ENCODE measurements around the gene TTC7B.

The TTC7B gene

DNA sequence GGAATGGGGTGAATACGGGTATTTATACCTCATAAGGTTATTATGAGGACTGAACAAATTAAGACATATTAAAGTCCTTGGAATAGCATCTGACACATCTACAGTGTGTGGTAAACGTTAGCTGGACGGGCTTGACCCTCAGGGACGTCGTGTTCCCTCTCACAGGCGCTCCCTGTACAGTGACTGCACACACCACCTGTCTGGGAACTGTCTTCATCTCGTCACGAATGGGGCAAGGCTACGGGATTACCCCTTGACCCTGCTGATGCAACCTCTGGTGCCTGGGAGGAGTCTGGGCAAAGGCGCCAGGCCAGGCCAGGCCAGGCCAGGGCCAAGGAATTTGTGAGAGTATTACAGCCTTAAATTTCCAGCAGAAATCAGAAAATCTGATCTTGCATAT lies 228.3 kb downstream of the TTC7B start:
- TF ChIP-seq CTCF (IDR thresholded peaks at IDR 0.05; ENCODE audit: insufficient read depth, low read depth, low read length, missing control alignments) = no peak
- DNase-seq (ENCODE audit: low read depth) = no peak
- no peak overlapping the region for H3K4me3 ChIP-seq (ENCODE audit: low read depth, low read length)

GRCh38 chr14:90587252-90587910 lies 228.8 kb downstream of the TTC7B start:
- TF ChIP-seq CTCF (IDR thresholded peaks at IDR 0.05; ENCODE audit: insufficient read depth, low read depth, low read length, missing control alignments) = no peak
- no peak for DNase-seq (ENCODE audit: low read depth)
- H3K4me3 ChIP-seq (ENCODE audit: low read depth, low read length) = no peak overlapping the region

- no peak for TF ChIP-seq CTCF (IDR thresholded peaks at IDR 0.05; ENCODE audit: insufficient read depth, low read depth, low read length, missing control alignments)
- DNase-seq (ENCODE audit: low read depth) = no peak
- no peak overlapping the region for H3K4me3 ChIP-seq (ENCODE audit: low read depth, low read length)
These were observed 231.1 kb downstream of the TTC7B start for GRCh38 chr14:90585106-90585505.

DNA sequence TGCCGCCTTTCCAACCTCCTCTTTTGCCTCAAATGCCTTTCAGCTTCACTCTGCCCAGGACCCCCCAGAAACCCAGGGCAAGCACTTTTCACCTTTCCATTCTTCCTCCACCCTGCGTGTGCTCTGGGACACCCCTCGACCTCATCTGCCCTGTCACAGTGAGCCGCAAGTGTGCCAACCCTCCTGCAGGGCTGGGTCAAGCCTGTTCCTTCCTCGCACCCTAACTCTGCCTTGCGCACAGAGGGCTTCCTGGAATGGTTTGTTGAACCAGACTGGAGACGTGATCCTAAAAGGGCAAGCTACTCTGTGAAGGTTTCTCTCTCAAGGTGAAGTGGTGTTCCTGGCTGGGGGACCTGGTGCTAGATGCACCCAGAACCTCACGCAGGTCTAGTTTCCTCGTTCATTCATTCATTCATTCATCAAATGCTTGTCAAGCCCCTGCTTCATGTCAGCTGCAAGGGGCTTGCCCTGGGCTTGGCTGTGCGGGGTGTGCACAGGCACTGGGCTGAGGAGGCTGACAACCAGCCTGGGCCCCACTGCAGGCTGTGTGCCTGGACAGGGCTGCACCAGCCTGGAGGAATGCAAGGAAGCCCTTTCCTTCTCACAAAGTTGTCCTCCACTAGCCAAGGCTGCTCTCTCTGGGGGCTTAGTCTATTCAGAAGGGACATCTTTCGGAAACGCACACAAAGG lies 232.2 kb downstream of the TTC7B start:
- H3K4me3 ChIP-seq (ENCODE audit: low read depth, low read length) = no peak overlapping the region
- no peak for TF ChIP-seq CTCF (IDR thresholded peaks at IDR 0.05; ENCODE audit: insufficient read depth, low read depth, low read length, missing control alignments)
- no peak for DNase-seq (ENCODE audit: low read depth)

DNA sequence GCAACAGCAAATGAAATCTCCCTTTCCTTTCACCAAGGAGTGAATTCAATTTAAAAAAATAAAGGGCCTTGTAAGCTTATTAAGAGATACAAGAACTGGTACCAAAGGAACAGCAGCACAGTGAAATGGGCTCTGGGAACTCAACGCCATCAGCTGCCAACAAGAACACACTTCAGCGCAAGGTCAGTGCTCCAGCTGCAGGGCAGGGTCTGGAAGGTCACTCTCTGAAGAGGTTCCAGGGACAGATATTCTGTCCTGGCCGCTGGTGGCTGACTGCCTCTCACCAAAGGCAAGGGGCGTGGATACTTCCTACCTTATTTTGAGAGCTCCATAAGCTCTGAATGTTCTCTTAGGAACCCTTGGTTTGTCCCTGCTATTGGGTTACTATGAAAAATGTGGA lies 232.8 kb downstream of the TTC7B start:
- H3K4me3 ChIP-seq (ENCODE audit: low read depth, low read length) = no peak overlapping the region
- no peak for DNase-seq (ENCODE audit: low read depth)
- TF ChIP-seq CTCF (IDR thresholded peaks at IDR 0.05; ENCODE audit: insufficient read depth, low read depth, low read length, missing control alignments) = no peak

GRCh38 chr14:90582166-90582565 lies 234.1 kb downstream of the TTC7B start:
- no peak for DNase-seq (ENCODE audit: low read depth)
- TF ChIP-seq CTCF (IDR thresholded peaks at IDR 0.05; ENCODE audit: insufficient read depth, low read depth, low read length, missing control alignments) = no peak
- H3K4me3 ChIP-seq (ENCODE audit: low read depth, low read length) = no peak overlapping the region

DNA sequence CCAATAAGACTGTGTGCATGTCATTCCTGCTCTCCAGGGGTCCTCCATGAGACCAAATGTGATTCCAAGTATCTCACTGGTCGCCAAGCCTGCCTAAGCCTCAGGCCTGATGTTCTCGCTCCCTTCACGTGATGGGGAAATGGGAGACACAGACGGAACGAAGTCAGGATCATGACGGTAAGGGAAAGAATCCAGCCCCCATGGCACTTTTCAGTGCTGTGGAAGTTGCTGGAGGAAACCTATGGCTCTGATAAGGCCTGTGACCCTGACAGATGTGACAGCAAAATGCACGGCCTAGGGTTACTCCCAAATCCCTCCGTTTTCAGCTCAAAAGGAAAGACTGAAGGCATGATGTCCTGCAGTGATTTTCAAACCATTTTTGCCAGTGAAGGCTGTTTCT lies 234.5 kb downstream of the TTC7B start:
- H3K4me3 ChIP-seq (ENCODE audit: low read depth, low read length) = no peak overlapping the region
- DNase-seq (ENCODE audit: low read depth) = no peak
- no peak for TF ChIP-seq CTCF (IDR thresholded peaks at IDR 0.05; ENCODE audit: insufficient read depth, low read depth, low read length, missing control alignments)
